Measurements from ENCODE around the gene OTUB2. TPM values are rescaled to one million over a fixed set of nuclear protein-coding genes. Genes with fewer than 3 reads are reported as not detected.

The OTUB2 gene
- total RNA-seq, 1 donor from 2014 or later, result 4.9 TPM

DNA sequence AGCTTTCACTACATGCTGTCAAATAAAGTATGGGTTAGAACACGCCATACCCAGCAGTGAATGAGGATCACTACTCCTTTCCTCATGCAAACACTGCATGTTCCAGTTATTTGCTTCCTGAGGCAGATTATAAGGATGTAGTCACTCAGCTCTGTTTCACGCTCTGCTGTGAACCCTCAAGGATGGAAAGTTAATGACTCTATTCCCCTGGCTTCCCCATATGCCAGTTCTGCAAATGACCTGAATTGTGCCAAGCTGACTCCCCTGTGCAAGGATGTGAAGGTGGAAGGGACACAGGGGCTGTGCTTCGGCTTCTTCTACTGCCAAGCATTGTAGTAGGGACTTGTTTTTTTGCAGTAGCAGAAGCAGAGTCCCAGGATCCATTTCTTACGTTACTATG is 61.8 kb downstream of the OTUB2 start:
- no peak for FAIRE-seq
- no peak for DNase-seq (ENCODE audit: low spot score in 2 of 2)

DNA sequence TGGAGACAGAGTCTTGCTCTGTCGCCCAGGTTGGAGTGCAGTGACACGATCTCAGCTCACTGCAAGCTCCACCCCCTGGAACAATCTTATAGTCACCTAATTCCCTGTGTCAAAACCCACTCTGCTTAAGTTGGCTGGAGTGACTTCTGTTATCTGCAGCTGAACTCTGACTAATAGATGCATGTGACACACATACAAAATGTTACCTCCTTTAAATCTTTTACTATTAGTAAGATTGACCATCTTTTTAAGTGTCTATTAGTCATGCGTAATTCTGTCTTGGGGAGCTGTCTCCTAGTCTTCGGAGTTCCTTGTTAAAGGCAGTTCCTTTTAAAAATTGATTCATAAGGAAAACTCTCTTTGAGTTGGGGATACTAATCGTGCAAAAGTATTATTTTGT is 62.4 kb downstream of the OTUB2 start:
- DNase-seq (ENCODE audit: low spot score in 2 of 2) (no peak), FAIRE-seq (no peak)

GRCh38 chr14:94089479-94089878 is 63.3 kb downstream of the OTUB2 start:
- DNase-seq (ENCODE audit: low spot score in 2 of 2) (no peak), FAIRE-seq (no peak)

- FAIRE-seq (no peak), DNase-seq (ENCODE audit: low spot score in 2 of 2) (no peak)
These were observed 67.3 kb downstream of the OTUB2 start for GRCh38 chr14:94093418-94093817.

GRCh38 chr14:94097091-94097490 is 71.0 kb downstream of the OTUB2 start:
- FAIRE-seq, result no peak
- no peak for DNase-seq (ENCODE audit: low spot score in 2 of 2)

Other genes starting within 250 kb of the OTUB2 start
- under 0.01 TPM for gene PRIMA1, start 237.9 kb upstream of the OTUB2 start, total RNA-seq
- gene FAM181A, start 99.0 kb upstream of the OTUB2 start, total RNA-seq, result 2.4 TPM
- under 0.01 TPM for gene ASB2, start 49.8 kb upstream of the OTUB2 start, total RNA-seq
- not detected for gene CCDC197, start 29.0 kb upstream of the OTUB2 start, total RNA-seq
- gene DDX24, start 54.9 kb downstream of the OTUB2 start, total RNA-seq, result 112 TPM
- gene IFI27L1, start 55.0 kb downstream of the OTUB2 start, total RNA-seq, result 7.3 TPM
- 9.0 TPM for gene IFI27, start 84.4 kb downstream of the OTUB2 start, total RNA-seq
- 17.9 TPM for gene IFI27L2, start 103.3 kb downstream of the OTUB2 start, total RNA-seq
- gene PPP4R4, start 148.0 kb downstream of the OTUB2 start, total RNA-seq, result 1.6 TPM

All from frontal cortex (tissue), 4 donors.